PFSK-1 (cell line): ENCODE data around the gene LSAMP.

Experiments
- FOXP2 ChIP-seq: optimal IDR thresholded peaks from 2 replicates; pipeline ENCODE3; 2011; ENCODE audit warnings: borderline replicate concordance, control low read depth, inconsistent platforms; ENCODE audit not compliant: insufficient read depth; ENCODE audit errors: extremely low read length, extremely low read depth
- POLR2AphosphoS5 ChIP-seq: IDR thresholded peaks from 2 replicates; pipeline ENCODE4 v1.6.1; 2012; ENCODE audit warnings: low read depth, mild to moderate bottlenecking, control low read depth, low read length, moderate library complexity
- SIN3A ChIP-seq: IDR thresholded peaks from 2 replicates; pipeline ENCODE4 v1.6.1; 2012; ENCODE audit warnings: mild to moderate bottlenecking, low read length, moderate library complexity, borderline replicate concordance; ENCODE audit not compliant: insufficient read depth
- TAF1 ChIP-seq: IDR thresholded peaks from 2 replicates; pipeline ENCODE4 v1.6.1; 2012; ENCODE audit warnings: low read length, control low read depth, borderline replicate concordance; ENCODE audit not compliant: insufficient read depth
- TF ChIP-seq, protein P1 (sequence below), 2 experiments: IDR thresholded peaks; 2 replicates each; pipeline versions ENCODE4 v1.6.1 to v1.8.0; 2011 to 2012; ENCODE audit warnings: low read depth in 2 of 2, low read length in 2 of 2, control low read depth in 1 of 2, inconsistent platforms in 1 of 2, mild to moderate bottlenecking in 1 of 2, moderate library complexity in 1 of 2; ENCODE audit not compliant: insufficient read depth in 1 of 2

Gene LSAMP

GRCh38 chr3:115916866-115917265, 528.4 kb downstream of the LSAMP start:
- TF ChIP-seq, protein P1, sequence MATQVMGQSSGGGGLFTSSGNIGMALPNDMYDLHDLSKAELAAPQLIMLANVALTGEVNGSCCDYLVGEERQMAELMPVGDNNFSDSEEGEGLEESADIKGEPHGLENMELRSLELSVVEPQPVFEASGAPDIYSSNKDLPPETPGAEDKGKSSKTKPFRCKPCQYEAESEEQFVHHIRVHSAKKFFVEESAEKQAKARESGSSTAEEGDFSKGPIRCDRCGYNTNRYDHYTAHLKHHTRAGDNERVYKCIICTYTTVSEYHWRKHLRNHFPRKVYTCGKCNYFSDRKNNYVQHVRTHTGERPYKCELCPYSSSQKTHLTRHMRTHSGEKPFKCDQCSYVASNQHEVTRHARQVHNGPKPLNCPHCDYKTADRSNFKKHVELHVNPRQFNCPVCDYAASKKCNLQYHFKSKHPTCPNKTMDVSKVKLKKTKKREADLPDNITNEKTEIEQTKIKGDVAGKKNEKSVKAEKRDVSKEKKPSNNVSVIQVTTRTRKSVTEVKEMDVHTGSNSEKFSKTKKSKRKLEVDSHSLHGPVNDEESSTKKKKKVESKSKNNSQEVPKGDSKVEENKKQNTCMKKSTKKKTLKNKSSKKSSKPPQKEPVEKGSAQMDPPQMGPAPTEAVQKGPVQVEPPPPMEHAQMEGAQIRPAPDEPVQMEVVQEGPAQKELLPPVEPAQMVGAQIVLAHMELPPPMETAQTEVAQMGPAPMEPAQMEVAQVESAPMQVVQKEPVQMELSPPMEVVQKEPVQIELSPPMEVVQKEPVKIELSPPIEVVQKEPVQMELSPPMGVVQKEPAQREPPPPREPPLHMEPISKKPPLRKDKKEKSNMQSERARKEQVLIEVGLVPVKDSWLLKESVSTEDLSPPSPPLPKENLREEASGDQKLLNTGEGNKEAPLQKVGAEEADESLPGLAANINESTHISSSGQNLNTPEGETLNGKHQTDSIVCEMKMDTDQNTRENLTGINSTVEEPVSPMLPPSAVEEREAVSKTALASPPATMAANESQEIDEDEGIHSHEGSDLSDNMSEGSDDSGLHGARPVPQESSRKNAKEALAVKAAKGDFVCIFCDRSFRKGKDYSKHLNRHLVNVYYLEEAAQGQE (IDR thresholded peaks at IDR 0.05; ENCODE audit: insufficient read depth in 1 of 2, low read depth in 2 of 2, low read length in 2 of 2) = no peak
- TF ChIP-seq SIN3A (no peak), POLR2AphosphoS5 (no peak), TAF1 (no peak), FOXP2 (no peak)

DNA sequence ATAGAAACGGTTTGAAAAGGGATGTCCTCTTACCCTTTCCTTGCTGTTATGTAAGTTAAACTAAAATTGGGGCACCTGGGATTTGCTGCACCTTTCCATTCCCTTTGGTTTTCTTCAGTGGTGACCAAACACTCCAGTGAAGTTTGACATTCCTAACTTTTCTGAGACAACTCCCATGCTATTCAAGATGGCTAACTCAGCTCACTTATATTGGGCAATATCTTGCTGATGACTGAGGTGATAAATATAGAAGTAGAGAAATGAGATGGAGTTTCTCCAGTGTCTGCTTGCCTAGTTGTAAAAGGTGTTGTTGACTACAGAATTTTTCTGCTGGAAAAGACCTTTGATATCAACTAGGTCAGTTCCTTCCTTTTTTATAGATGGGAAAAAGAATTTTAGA, 530.2 kb downstream of the LSAMP start:
- TF ChIP-seq TAF1 (no peak), POLR2AphosphoS5 (no peak)
- TF ChIP-seq, protein P1 (IDR thresholded peaks at IDR 0.05; ENCODE audit: insufficient read depth in 1 of 2, low read depth in 2 of 2, low read length in 2 of 2) = no peak

- TF ChIP-seq POLR2AphosphoS5 = no peak
- TF ChIP-seq TAF1 = no peak
- no peak for TF ChIP-seq FOXP2
- TF ChIP-seq, protein P1 (IDR thresholded peaks at IDR 0.05; ENCODE audit: insufficient read depth in 1 of 2, low read depth in 2 of 2, low read length in 2 of 2) = no peak
- no peak for TF ChIP-seq SIN3A
These were observed 532.1 kb downstream of the LSAMP start for GRCh38 chr3:115913069-115913686.

GRCh38 chr3:115912372-115912771, 532.9 kb downstream of the LSAMP start:
- TF ChIP-seq POLR2AphosphoS5 (no peak), SIN3A (no peak), FOXP2 (no peak), TAF1 (no peak)
- TF ChIP-seq, protein P1 (IDR thresholded peaks at IDR 0.05; ENCODE audit: insufficient read depth in 1 of 2, low read depth in 2 of 2, low read length in 2 of 2) = no peak

DNA sequence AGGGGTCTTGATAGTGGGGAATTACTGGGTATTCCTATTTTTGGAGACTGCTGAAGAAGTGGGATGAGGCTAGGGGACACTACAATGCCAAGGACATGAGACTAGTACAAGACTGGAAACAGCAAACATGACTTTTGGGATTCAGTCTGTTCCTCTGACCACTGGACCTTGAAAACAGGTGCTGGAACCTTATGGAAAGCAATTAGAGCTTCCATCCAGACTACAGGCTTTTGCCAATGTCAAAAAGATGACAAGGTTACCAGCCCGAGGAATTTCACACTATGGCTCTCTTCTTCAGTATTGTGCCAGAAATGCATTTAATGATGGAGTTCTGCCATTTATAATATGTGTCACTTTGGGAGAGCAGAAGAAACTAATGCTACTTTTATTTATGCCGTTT, 539.4 kb downstream of the LSAMP start:
- TF ChIP-seq POLR2AphosphoS5 (no peak), TAF1 (no peak), FOXP2 (no peak), SIN3A (no peak)
- TF ChIP-seq, protein P1 (IDR thresholded peaks at IDR 0.05; ENCODE audit: insufficient read depth in 1 of 2, low read depth in 2 of 2, low read length in 2 of 2) = no peak
